ENCODE data around the gene B3GALT6. TPM values are rescaled to one million over a fixed set of nuclear protein-coding genes. Genes with fewer than 3 reads are reported as not detected.

B3GALT6 gene
- total RNA-seq, 4 donors from 2014 or later: 1.8 to 23.5 (median 17.6) TPM

DNA sequence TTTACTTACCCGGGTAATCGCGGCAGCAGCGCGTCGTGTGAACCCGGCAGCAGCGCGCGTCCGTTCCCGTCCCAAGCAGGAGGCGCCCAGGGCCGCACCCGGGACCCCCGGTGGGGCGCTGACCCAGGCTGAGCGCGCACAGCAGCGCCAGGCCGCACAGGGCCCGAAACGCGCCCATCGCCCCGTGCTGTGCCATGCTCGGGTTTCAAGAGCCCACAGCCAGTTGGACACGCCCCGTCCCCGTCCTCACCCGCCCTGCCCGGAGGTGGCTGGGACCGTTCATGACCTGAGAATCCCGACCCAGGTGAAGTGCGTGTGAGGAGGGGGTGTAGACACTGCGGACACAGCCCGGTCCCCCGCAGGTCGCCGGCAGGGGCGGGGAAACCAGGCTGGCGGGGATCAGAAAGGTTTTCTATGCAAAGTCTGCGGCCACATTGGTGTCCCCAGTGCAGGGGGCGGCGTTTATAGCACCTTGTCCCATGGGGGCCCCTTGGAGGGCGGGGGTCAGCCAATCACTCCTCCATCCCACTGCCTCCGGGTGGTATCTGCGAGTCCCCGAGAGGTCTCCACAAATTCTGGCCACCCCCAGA, 25.6 kb upstream of the B3GALT6 start, which contains the start of gene TNFRSF18:
Gene TNFRSF18 (minus strand): TSS at position 217 of the 590 bp plus-strand sequence. CDS start 21 bp downstream, at position 196.
- H3K4me3 ChIP-seq: no peak within 1 kb of the TSS
- no peak for TF ChIP-seq CTCF (IDR thresholded peaks at IDR 0.05)
- TF ChIP-seq POLR2A (IDR thresholded peaks at IDR 0.05): no peak
- H3K27ac ChIP-seq: no peak within 1 kb of the TSS
- intact Hi-C loops (cut with DNase I; ENCODE audit: low total_unique reads): no loop called here
- peaks cover 0 to 13% of the 10 kb centered on the region in 2 donors for H3K4me1 ChIP-seq
- no peaks in the 10 kb centered on the region for H3K9me3 ChIP-seq
- H3K36me3 ChIP-seq: no peaks in the 10 kb centered on the region
- no peak for DNase-seq
- H3K27me3 ChIP-seq: peaks cover 0 to 4% of the 10 kb centered on the region in 2 donors

- intact Hi-C loops (cut with DNase I; ENCODE audit: low total_unique reads): no loop called here
- peaks cover 0 to 4% of the 10 kb centered on the region in 2 donors for H3K27me3 ChIP-seq
- no peaks in the 10 kb centered on the region for H3K36me3 ChIP-seq
- TF ChIP-seq CTCF (IDR thresholded peaks at IDR 0.05): no peak
- TF ChIP-seq POLR2A (IDR thresholded peaks at IDR 0.05): no peak
- H3K4me3 ChIP-seq: no peak overlapping the region
- DNase-seq: no peak
- no peak overlapping the region for H3K27ac ChIP-seq
- no peaks in the 10 kb centered on the region for H3K9me3 ChIP-seq
- peaks cover 0 to 13% of the 10 kb centered on the region in 2 donors for H3K4me1 ChIP-seq
Measured at GRCh38 chr1:1206966-1207531, 25.0 kb upstream of the B3GALT6 start.

GRCh38 chr1:1207571-1207892, 24.5 kb upstream of the B3GALT6 start:
- H3K27ac ChIP-seq: no peak overlapping the region
- no peaks in the 10 kb centered on the region for H3K36me3 ChIP-seq
- TF ChIP-seq POLR2A (IDR thresholded peaks at IDR 0.05) (no peak), CTCF (IDR thresholded peaks at IDR 0.05) (no peak)
- H3K27me3 ChIP-seq: peaks cover 0 to 4% of the 10 kb centered on the region in 2 donors
- H3K4me1 ChIP-seq: peaks cover 0 to 13% of the 10 kb centered on the region in 2 donors
- no peak for DNase-seq
- no peaks in the 10 kb centered on the region for H3K9me3 ChIP-seq
- no peak overlapping the region for H3K4me3 ChIP-seq
- intact Hi-C loops (cut with DNase I; ENCODE audit: low total_unique reads): no loop called here

- TF ChIP-seq POLR2A (IDR thresholded peaks at IDR 0.05) (no peak), CTCF (IDR thresholded peaks at IDR 0.05) (no peak)
- Histone ChIP-seq H3K36me3 (no peaks in the 10 kb centered on the region), H3K4me3 (no peak overlapping the region), H3K27me3 (peaks cover 0 to 4% of the 10 kb centered on the region in 2 donors), H3K4me1 (peaks cover 0 to 19% of the 10 kb centered on the region in 2 donors), H3K27ac (no peak overlapping the region), H3K9me3 (no peaks in the 10 kb centered on the region)
- DNase-seq: no peak
- intact Hi-C loops (cut with DNase I; ENCODE audit: low total_unique reads): no loop called here
Measured at GRCh38 chr1:1208713-1209433, 23.2 kb upstream of the B3GALT6 start.

All from uterus (tissue), 4 donors.